ENCODE measurements around the gene STS. TPM values are rescaled to one million over a fixed set of nuclear protein-coding genes. Genes with fewer than 3 reads are reported as not detected.

The STS gene
- total and polyA plus RNA-seq, 2 of the 4 experiments (the other 2 are of a cell fraction), result 2.6 to 3.4 TPM

GRCh38 chrX:7143076-7143475 is 4.4 kb upstream of the STS start:
- H3K4me3 ChIP-seq (ENCODE audit: insufficient read depth, low read depth, low read length), result no peak overlapping the region
- H2AK5ac ChIP-seq (ENCODE audit: low read depth, low read length), result no peak overlapping the region
- no peak overlapping the region for H2AFZ ChIP-seq (replicated peaks; ENCODE audit: low read length, poor library complexity)
- H3K27ac ChIP-seq (ENCODE audit: insufficient read depth, low read length), result no peak overlapping the region
- H2BK120ac ChIP-seq (ENCODE audit: low read depth, low read length), result no peak overlapping the region
- DNase-seq (no peak), ATAC-seq (ENCODE audit: low read depth) (no peak)
- peaks cover 11% of the 10 kb centered on the region for H4K20me1 ChIP-seq (ENCODE audit: insufficient read depth, low read length)
- dilution Hi-C loops (cut with HindIII; ENCODE audit: low sequenced_read_pairs, unreplicated experiment), result no loop called here
- H2BK5ac ChIP-seq (ENCODE audit: low read depth, low read length, poor library complexity, severe bottlenecking), result no peak overlapping the region
- H3K79me1 ChIP-seq (ENCODE audit: low read depth in 1 of 2, low read length in 2 of 2), result peaks cover 20 to 55% of the 10 kb centered on the region in 2 experiments; a peak in 3 of 4 replicates
- H4K91ac ChIP-seq (ENCODE audit: insufficient read depth, low read depth, low read length), result no peak overlapping the region
- no peaks in the 10 kb centered on the region for H3K9me3 ChIP-seq (ENCODE audit: control insufficient read depth, insufficient read depth, low read length)
- ChIA-PET CTCF (no interaction called here), POLR2A (ENCODE audit: unreplicated experiment) (no interaction called here)
- in situ Hi-C loops (cut with MboI; ENCODE audit: low sequenced_read_pairs), result no loop called here
- H4K5ac ChIP-seq (ENCODE audit: low read depth, low read length), result no peak overlapping the region
- no peak overlapping the region for H3K14ac ChIP-seq (replicated peaks; ENCODE audit: low read depth, low read length)
- no peak overlapping the region for H2AK9ac ChIP-seq (replicated peaks; ENCODE audit: low read depth, low read length, poor library complexity)
- no peak overlapping the region for H4K8ac ChIP-seq (ENCODE audit: low read depth in 2 of 2, low read length in 2 of 2)
- H3K56ac ChIP-seq (ENCODE audit: extremely low read depth, insufficient read depth, low read length), result no peak overlapping the region
- H3K4ac ChIP-seq (ENCODE audit: low read depth, low read length), result no peak overlapping the region
- H3K9me1 ChIP-seq (ENCODE audit: insufficient read depth, low read length), result peaks cover 12% of the 10 kb centered on the region
- H3K4me2 ChIP-seq (ENCODE audit: low read depth, low read length), result no peak overlapping the region
- no peak overlapping the region for H3K18ac ChIP-seq (ENCODE audit: low read depth, low read length)
- no peak overlapping the region for H2BK15ac ChIP-seq (ENCODE audit: low read depth, low read length)
- no peak for TF ChIP-seq RCOR1 (IDR thresholded peaks at IDR 0.05; ENCODE audit: insufficient replicate concordance, low read length)
- no peak for TF ChIP-seq ELK1 (IDR thresholded peaks at IDR 0.05; ENCODE audit: borderline replicate concordance, low read depth, low read length)
- TF ChIP-seq CTCF (conservative IDR thresholded peaks at IDR 0.05; ENCODE audit: low read depth, low read length), result no peak
- TF ChIP-seq NFE2L2 (IDR thresholded peaks at IDR 0.05; ENCODE audit: low read depth, low read length), result no peak
- TF ChIP-seq RAD21 (IDR thresholded peaks at IDR 0.05; ENCODE audit: low read length), result no peak
- TF ChIP-seq MXI1 (IDR thresholded peaks at IDR 0.05; ENCODE audit: borderline replicate concordance, low read depth, low read length), result no peak
- no peak for TF ChIP-seq SMC3 (IDR thresholded peaks at IDR 0.05; ENCODE audit: low read depth, low read length)
- TF ChIP-seq MAZ (IDR thresholded peaks at IDR 0.05; ENCODE audit: borderline replicate concordance, low read depth, low read length), result no peak
- no peak for TF ChIP-seq USF2 (IDR thresholded peaks at IDR 0.05; ENCODE audit: low read depth, low read length)
- TF ChIP-seq MAFK (IDR thresholded peaks at IDR 0.05; ENCODE audit: low read depth, low read length), result no peak
- TF ChIP-seq RFX5 (IDR thresholded peaks at IDR 0.05; ENCODE audit: low read depth, low read length), result no peak
- H3K27me3 ChIP-seq (ENCODE audit: control insufficient read depth, insufficient read depth, low read length), result no peaks in the 10 kb centered on the region
- no peaks in the 10 kb centered on the region for H3K36me3 ChIP-seq (ENCODE audit: control insufficient read depth, insufficient read depth, low read length)
- no CpG with 5 or more reads among the region's 1 CpG for WGBS, 2 experiments (ENCODE audit: extremely low coverage in 2 of 2, insufficient read length in 1 of 2)
- intact Hi-C loops (cut with micrococcal nuclease), result no loop called here
- H3K23ac ChIP-seq (ENCODE audit: low read depth, low read length), result no peak overlapping the region
- peaks cover 10% of the 10 kb centered on the region for H3K4me1 ChIP-seq (ENCODE audit: control insufficient read depth, insufficient read depth, low read length)
- BruUV-seq (replicated peaks), result no TSS peak
- no peak overlapping the region for H2BK20ac ChIP-seq (ENCODE audit: low read depth, low read length)
- no peak overlapping the region for H3K9ac ChIP-seq (ENCODE audit: low read depth, low read length)

Measured in IMR-90 (cell line).